Smooth muscle cell (in vitro differentiated cells): ENCODE measurements around the gene ZIK1. TPM values are rescaled to one million over a fixed set of nuclear protein-coding genes. Genes with fewer than 3 reads are reported as not detected.

Experiments
- DNase-seq: peaks from one replicate; lab custom pipeline; 2025; ENCODE audit not compliant: unreplicated experiment; lab: John Stamatoyannopoulos, UW
- H2AFZ ChIP-seq: fragments of 200-600 bp; sonication (generic); 2 replicates; pipeline ENCODE4 v1.6.0; 2016; ENCODE audit warnings: antibody characterized with exemption, low read depth, mild to moderate bottlenecking
- H3F3A ChIP-seq: fragments of 200-600 bp; sonication (generic); 2 replicates; pipeline ENCODE4 v1.6.0; 2017; ENCODE audit warnings: antibody characterized with exemption, low read depth
- H3K27ac ChIP-seq: fragments of 200-600 bp; sonication (generic); 2 replicates; pipeline ENCODE4 v1.5.1; 2016; ENCODE audit warnings: low read depth, mild to moderate bottlenecking
- H3K27me3 ChIP-seq: fragments of 200-600 bp; sonication (generic); 2 replicates; pipeline ENCODE4 v1.6.1; 2016; ENCODE audit warnings: low read depth, mild to moderate bottlenecking
- H3K36me3 ChIP-seq: fragments of 200-600 bp; sonication (generic); 2 replicates; pipeline ENCODE4 v1.5.1; 2016; ENCODE audit warnings: low read depth
- H3K4me1 ChIP-seq: fragments of 200-600 bp; sonication (generic); 2 replicates; pipeline ENCODE4 v1.5.1; 2016; ENCODE audit warnings: low read depth
- H3K4me2 ChIP-seq: fragments of 200-600 bp; sonication (generic); 2 replicates; pipeline ENCODE4 v1.6.0; 2016; ENCODE audit warnings: mild to moderate bottlenecking
- H3K4me3 ChIP-seq: fragments of 200-600 bp; sonication (generic); 2 replicates; pipeline ENCODE4 v1.5.1; 2016; ENCODE audit warnings: mild to moderate bottlenecking
- H3K79me2 ChIP-seq: fragments of 200-600 bp; sonication (generic); 2 replicates; pipeline ENCODE4 v1.6.0; 2016; ENCODE audit warnings: low read depth, mild to moderate bottlenecking
- H3K9ac ChIP-seq: fragments of 200-600 bp; sonication (generic); 2 replicates; pipeline ENCODE4 v1.6.0; 2016; ENCODE audit warnings: low read depth
- H3K9me3 ChIP-seq: fragments of 200-600 bp; sonication (generic); replicated peaks from 2 replicates; pipeline ENCODE4 v1.5.1; 2016; ENCODE audit warnings: low read depth
- H4K20me1 ChIP-seq: fragments of 200-600 bp; sonication (generic); 2 replicates; pipeline ENCODE4 v1.6.0; 2016; ENCODE audit warnings: low read depth
- WGBS: methylation state at CpG from one replicate; pipeline ENCODE4 v1.1.7; 2016; ENCODE audit warnings: low lambda C conversion rate; 5-methylcytosine and 5-hydroxymethylcytosine counted together
- polyA plus RNA-seq: library from polyadenylated mRNA; unstranded; fragments of >200 nt; fragmentation: Nextera tagmentation; extraction: Ambion mirVana; gene quantifications from 2 replicates; pipeline ENCODE4 v1.2.1, GENCODE V29; 2016
- total RNA-seq: library from RNA; depleted of rRNA; stranded (reverse); fragments of >200 nt; gene quantifications from 2 replicates; pipeline ENCODE4 v1.2.3, GENCODE V29; 2014
- TF ChIP-seq, protein P1 (sequence below): fragments of 200-600 bp; sonication (generic); IDR thresholded peaks from 2 replicates; pipeline ENCODE4 v1.5.1; 2017; ENCODE audit warnings: borderline replicate concordance, mild to moderate bottlenecking, antibody characterized with exemption; ENCODE audit not compliant: insufficient read depth, poor library complexity, severe bottlenecking

The ZIK1 gene
- total and polyA plus RNA-seq, 2 experiments from 2014 or later = 4.6 to 6.5 TPM

DNA sequence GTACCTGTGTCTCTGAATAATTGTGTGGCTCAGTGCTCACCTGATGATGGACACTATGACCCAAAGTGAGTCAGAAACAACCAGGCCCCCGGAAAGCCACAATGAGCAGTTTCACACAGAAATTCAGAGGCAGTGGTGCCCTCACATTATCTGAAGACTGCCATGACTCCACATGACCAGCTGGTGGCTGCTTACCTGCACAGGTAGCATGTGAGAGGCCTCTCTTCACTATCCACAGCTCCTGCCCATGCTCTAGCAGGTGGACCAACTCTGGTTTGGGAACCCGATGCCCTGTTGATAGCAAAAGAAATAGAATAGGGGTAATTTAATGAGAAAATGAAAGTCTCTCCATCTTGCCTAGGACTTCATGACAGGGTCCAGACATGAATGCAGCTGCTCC, 31.5 kb upstream of the ZIK1 start:
- DNase-seq = no peak
- Histone ChIP-seq H3F3A (no peaks in the 10 kb centered on the region), H3K79me2 (peaks cover under 1% of the 10 kb centered on the region), H3K4me2 (no peak overlapping the region), H3K4me3 (no peak overlapping the region), H3K27me3 (no peaks in the 10 kb centered on the region), H3K9ac (no peak overlapping the region), H4K20me1 (no peaks in the 10 kb centered on the region), H3K9me3 (peaks cover 18% of the 10 kb centered on the region), H3K36me3 (peaks cover 78% of the 10 kb centered on the region), H3K27ac (no peak overlapping the region), H2AFZ (no peak overlapping the region), H3K4me1 (no peaks in the 10 kb centered on the region)
- WGBS = 98% methylated on average over 2 of the region's 2 CpGs
- TF ChIP-seq, protein P1, sequence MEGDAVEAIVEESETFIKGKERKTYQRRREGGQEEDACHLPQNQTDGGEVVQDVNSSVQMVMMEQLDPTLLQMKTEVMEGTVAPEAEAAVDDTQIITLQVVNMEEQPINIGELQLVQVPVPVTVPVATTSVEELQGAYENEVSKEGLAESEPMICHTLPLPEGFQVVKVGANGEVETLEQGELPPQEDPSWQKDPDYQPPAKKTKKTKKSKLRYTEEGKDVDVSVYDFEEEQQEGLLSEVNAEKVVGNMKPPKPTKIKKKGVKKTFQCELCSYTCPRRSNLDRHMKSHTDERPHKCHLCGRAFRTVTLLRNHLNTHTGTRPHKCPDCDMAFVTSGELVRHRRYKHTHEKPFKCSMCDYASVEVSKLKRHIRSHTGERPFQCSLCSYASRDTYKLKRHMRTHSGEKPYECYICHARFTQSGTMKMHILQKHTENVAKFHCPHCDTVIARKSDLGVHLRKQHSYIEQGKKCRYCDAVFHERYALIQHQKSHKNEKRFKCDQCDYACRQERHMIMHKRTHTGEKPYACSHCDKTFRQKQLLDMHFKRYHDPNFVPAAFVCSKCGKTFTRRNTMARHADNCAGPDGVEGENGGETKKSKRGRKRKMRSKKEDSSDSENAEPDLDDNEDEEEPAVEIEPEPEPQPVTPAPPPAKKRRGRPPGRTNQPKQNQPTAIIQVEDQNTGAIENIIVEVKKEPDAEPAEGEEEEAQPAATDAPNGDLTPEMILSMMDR = no peak

GRCh38 chr19:57557659-57558058, 26.3 kb upstream of the ZIK1 start:
- Histone ChIP-seq H3K79me2 (peaks cover 21% of the 10 kb centered on the region), H3K36me3 (peaks cover 27% of the 10 kb centered on the region), H3K4me3 (no peak overlapping the region), H3K9me3 (peaks cover 12% of the 10 kb centered on the region), H3K9ac (no peak overlapping the region), H3K4me1 (peaks cover 7% of the 10 kb centered on the region), H2AFZ (no peak overlapping the region), H3K27me3 (no peaks in the 10 kb centered on the region), H4K20me1 (no peaks in the 10 kb centered on the region), H3K4me2 (peak overlapping the region; percentile 89), H3F3A (no peaks in the 10 kb centered on the region), H3K27ac (no peak overlapping the region)
- TF ChIP-seq, protein P1 = no peak
- no peak for DNase-seq
- WGBS = 94% methylated on average over 5 of the region's 5 CpGs

GRCh38 chr19:57558525-57558924, 25.4 kb upstream of the ZIK1 start:
- peak overlapping the region; percentile 66 for H3K9ac ChIP-seq
- H3K27ac ChIP-seq = no peak overlapping the region
- H3K4me3 ChIP-seq = peak overlapping the region; percentile 80
- peak overlapping the region; percentile 89 for H3K4me2 ChIP-seq
- H3K27me3 ChIP-seq = no peaks in the 10 kb centered on the region
- no peak for DNase-seq
- H3K4me1 ChIP-seq = peaks cover 7% of the 10 kb centered on the region
- H3K9me3 ChIP-seq = peaks cover 13% of the 10 kb centered on the region
- TF ChIP-seq, protein P1 = no peak
- H3K79me2 ChIP-seq = peaks cover 21% of the 10 kb centered on the region
- no peaks in the 10 kb centered on the region for H4K20me1 ChIP-seq
- no peak overlapping the region for H2AFZ ChIP-seq
- H3K36me3 ChIP-seq = peaks cover 20% of the 10 kb centered on the region
- no peaks in the 10 kb centered on the region for H3F3A ChIP-seq
- WGBS = 47% methylated on average over 6 of the region's 6 CpGs

GRCh38 chr19:57559008-57559403, 24.9 kb upstream of the ZIK1 start:
- 2% methylated on average over 22 of the region's 22 CpGs for WGBS
- peaks cover 21% of the 10 kb centered on the region for H3K79me2 ChIP-seq
- H3K9me3 ChIP-seq = peaks cover 16% of the 10 kb centered on the region
- peak overlapping the region; percentile 66 for H3K9ac ChIP-seq
- TF ChIP-seq, protein P1 = no peak
- no peaks in the 10 kb centered on the region for H4K20me1 ChIP-seq
- no peak overlapping the region for H3K27ac ChIP-seq
- H2AFZ ChIP-seq = peak overlapping the region; percentile 86
- peak overlapping the region; percentile 89 for H3K4me2 ChIP-seq
- DNase-seq = no peak
- peak overlapping the region; percentile 80 for H3K4me3 ChIP-seq
- H3F3A ChIP-seq = no peaks in the 10 kb centered on the region
- H3K36me3 ChIP-seq = peaks cover 16% of the 10 kb centered on the region
- H3K4me1 ChIP-seq = peaks cover 7% of the 10 kb centered on the region
- H3K27me3 ChIP-seq = no peaks in the 10 kb centered on the region
